ENCODE results near the gene ZNF432. TPM values are rescaled to one million over a fixed set of nuclear protein-coding genes. Genes with fewer than 3 reads are reported as not detected.

The ZNF432 gene
- total RNA-seq, 3 donors from 2014 or later (not counting 1 experiment from before 2014, with no cell fraction given) = 19.7 to 33.7 (median 32.4) TPM

- peaks cover 73% of the 10 kb centered on the region for H3K36me3 ChIP-seq (ENCODE audit: control insufficient read depth, insufficient read depth, low read length)
- Mint-ChIP-seq H3K36me3 (peaks cover 79% of the 10 kb centered on the region), H3K27me3 (ENCODE audit: low read depth in 2 of 2) (no peaks in the 10 kb centered on the region), H3K27ac (no peak overlapping the region), H3K4me3 (no peak overlapping the region), H3K9me3 (peaks cover 9 to 35% of the 10 kb centered on the region in 2 donors), H3K4me1 (no peaks in the 10 kb centered on the region)
- no peak for TF ChIP-seq CTCF (IDR thresholded peaks at IDR 0.05)
- 86% methylated on average over 1 of the region's 4 CpGs for WGBS (ENCODE audit: insufficient coverage)
- H3K27me3 ChIP-seq (ENCODE audit: control insufficient read depth, insufficient read depth, low read length) = no peaks in the 10 kb centered on the region
- no peak for ATAC-seq
- no peak for DNase-seq
- intact Hi-C loops (cut with micrococcal nuclease) = no loop called here
- no peaks in the 10 kb centered on the region for H3K4me1 ChIP-seq (ENCODE audit: control insufficient read depth, insufficient read depth, low read length)
- no peak overlapping the region for H3K27ac ChIP-seq (ENCODE audit: low read length)
- H3K4me3 ChIP-seq (ENCODE audit: low read length) = no peak overlapping the region
- H3K9me3 ChIP-seq (ENCODE audit: control insufficient read depth, insufficient read depth, low read length) = peaks cover 54% of the 10 kb centered on the region
Observed at GRCh38 chr19:52039169-52039568, 9.5 kb downstream of the ZNF432 start.

- no peaks in the 10 kb centered on the region for H3K27me3 ChIP-seq (ENCODE audit: control insufficient read depth, insufficient read depth, low read length)
- peaks cover 45% of the 10 kb centered on the region for H3K36me3 ChIP-seq (ENCODE audit: control insufficient read depth, insufficient read depth, low read length)
- no peaks in the 10 kb centered on the region for H3K4me1 ChIP-seq (ENCODE audit: control insufficient read depth, insufficient read depth, low read length)
- ATAC-seq (no peak), DNase-seq (no peak)
- 97% methylated on average over 10 of the region's 12 CpGs for WGBS (ENCODE audit: insufficient coverage)
- peaks cover 72% of the 10 kb centered on the region for H3K36me3 Mint-ChIP-seq
- H3K9me3 Mint-ChIP-seq = peaks cover 14 to 34% of the 10 kb centered on the region in 2 donors
- peaks cover 59% of the 10 kb centered on the region for H3K9me3 ChIP-seq (ENCODE audit: control insufficient read depth, insufficient read depth, low read length)
- no peak for TF ChIP-seq CTCF (IDR thresholded peaks at IDR 0.05)
- H3K4me3 Mint-ChIP-seq = no peak overlapping the region
- no peak overlapping the region for H3K27ac ChIP-seq (ENCODE audit: low read length)
- no peaks in the 10 kb centered on the region for H3K4me1 Mint-ChIP-seq
- H3K27ac Mint-ChIP-seq = no peak overlapping the region
- H3K4me3 ChIP-seq (ENCODE audit: low read length) = no peak overlapping the region
- intact Hi-C loops (cut with micrococcal nuclease) = no loop called here
- no peaks in the 10 kb centered on the region for H3K27me3 Mint-ChIP-seq (ENCODE audit: low read depth in 2 of 2)
Observed at GRCh38 chr19:52034051-52034728, 14.4 kb downstream of the ZNF432 start.

- peak overlapping the region; percentile 84 for H3K4me3 ChIP-seq (ENCODE audit: low read length)
- TF ChIP-seq CTCF (IDR thresholded peaks at IDR 0.05) = no peak
- DNase-seq (no peak), ATAC-seq (peak; percentile 27 to 43 (median 32))
- peaks cover 38% of the 10 kb centered on the region for H3K9me3 ChIP-seq (ENCODE audit: control insufficient read depth, insufficient read depth, low read length)
- H3K4me1 ChIP-seq (ENCODE audit: control insufficient read depth, insufficient read depth, low read length) = peaks cover 7% of the 10 kb centered on the region
- Mint-ChIP-seq H3K9me3 (peaks cover 3 to 8% of the 10 kb centered on the region in 2 donors), H3K27me3 (ENCODE audit: low read depth in 2 of 2) (no peaks in the 10 kb centered on the region), H3K36me3 (peaks cover 45% of the 10 kb centered on the region), H3K27ac (peak overlapping the region; percentile 94 to 99), H3K4me3 (peak overlapping the region; percentile 89), H3K4me1 (peaks cover 24 to 30% of the 10 kb centered on the region in 2 donors)
- H3K27me3 ChIP-seq (ENCODE audit: control insufficient read depth, insufficient read depth, low read length) = no peaks in the 10 kb centered on the region
- H3K36me3 ChIP-seq (ENCODE audit: control insufficient read depth, insufficient read depth, low read length) = peaks cover 17% of the 10 kb centered on the region
- 5% methylated on average over 4 of the region's 5 CpGs for WGBS (ENCODE audit: insufficient coverage)
- H3K27ac ChIP-seq (ENCODE audit: low read length) = peak overlapping the region; percentile 93
- intact Hi-C loops (cut with micrococcal nuclease) = loop anchor here (1.0 kb wide), 3 partner anchors 20 to 42 kb away; partner anchors contain the start of genes ZNF350 and ZNF615
Observed at GRCh38 chr19:52028780-52029123, 19.9 kb downstream of the ZNF432 start.
